ENCODE data around the gene METRN.
A peak's percentile ranks its signal among the peaks of the same experiment; 100 is the strongest.

The METRN gene

DNA sequence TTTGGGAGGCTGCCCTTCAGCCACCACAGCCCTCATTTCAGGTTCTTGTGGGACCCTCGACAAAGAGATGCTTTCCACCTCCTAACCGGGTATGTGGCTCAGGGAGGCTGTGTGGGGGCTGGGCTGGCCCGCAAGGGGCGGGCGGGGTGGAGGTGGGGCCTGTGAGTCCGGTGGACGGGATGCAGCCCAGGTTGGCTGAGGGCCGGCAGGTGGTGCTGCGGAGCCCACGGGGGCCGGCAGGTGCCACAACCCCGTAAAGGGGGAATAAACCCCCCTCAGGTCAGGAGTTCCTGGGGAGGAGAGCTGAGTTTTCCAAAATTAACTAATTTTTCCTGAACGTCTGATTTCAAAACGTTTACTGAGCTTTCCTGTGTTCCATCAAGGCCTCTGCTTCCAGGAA, 30.8 kb downstream of the METRN start:
- TF ChIP-seq, protein P1, sequence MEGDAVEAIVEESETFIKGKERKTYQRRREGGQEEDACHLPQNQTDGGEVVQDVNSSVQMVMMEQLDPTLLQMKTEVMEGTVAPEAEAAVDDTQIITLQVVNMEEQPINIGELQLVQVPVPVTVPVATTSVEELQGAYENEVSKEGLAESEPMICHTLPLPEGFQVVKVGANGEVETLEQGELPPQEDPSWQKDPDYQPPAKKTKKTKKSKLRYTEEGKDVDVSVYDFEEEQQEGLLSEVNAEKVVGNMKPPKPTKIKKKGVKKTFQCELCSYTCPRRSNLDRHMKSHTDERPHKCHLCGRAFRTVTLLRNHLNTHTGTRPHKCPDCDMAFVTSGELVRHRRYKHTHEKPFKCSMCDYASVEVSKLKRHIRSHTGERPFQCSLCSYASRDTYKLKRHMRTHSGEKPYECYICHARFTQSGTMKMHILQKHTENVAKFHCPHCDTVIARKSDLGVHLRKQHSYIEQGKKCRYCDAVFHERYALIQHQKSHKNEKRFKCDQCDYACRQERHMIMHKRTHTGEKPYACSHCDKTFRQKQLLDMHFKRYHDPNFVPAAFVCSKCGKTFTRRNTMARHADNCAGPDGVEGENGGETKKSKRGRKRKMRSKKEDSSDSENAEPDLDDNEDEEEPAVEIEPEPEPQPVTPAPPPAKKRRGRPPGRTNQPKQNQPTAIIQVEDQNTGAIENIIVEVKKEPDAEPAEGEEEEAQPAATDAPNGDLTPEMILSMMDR (IDR thresholded peaks at IDR 0.05; ENCODE audit: extremely low read depth, insufficient read depth, missing control alignments), result peak; percentile 58
- in situ Hi-C loops (cut with MboI; ENCODE audit: low pct_unique_long_range_greater_than_20kb, low sequenced_read_pairs, unreplicated experiment), result no loop called here
- peak; percentile 75 for DNase-seq (ENCODE audit: low spot score)

DNA sequence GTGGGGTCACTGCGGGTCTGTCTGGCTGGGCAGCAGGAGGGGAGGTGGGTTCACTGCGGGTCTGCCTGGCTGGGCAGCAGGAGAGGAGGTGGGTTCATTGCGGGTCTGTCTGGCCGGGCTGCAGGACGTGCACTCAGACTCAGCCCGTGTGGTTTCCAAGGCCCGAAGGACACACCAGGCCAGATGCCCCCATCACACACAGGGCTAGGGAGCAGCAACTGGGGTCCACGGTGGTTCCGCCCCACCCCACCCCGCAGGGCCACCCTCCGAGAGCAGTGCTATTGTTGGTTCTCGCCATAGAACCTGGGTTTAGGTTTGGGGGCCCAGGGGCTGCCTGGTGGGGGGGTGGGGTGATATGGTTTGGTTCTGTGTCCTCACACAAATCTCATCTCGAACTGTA, 31.7 kb downstream of the METRN start:
- DNase-seq (ENCODE audit: low spot score), result no peak
- TF ChIP-seq, protein P1 (IDR thresholded peaks at IDR 0.05; ENCODE audit: extremely low read depth, insufficient read depth, missing control alignments), result no peak
- in situ Hi-C loops (cut with MboI; ENCODE audit: low pct_unique_long_range_greater_than_20kb, low sequenced_read_pairs, unreplicated experiment), result no loop called here

DNA sequence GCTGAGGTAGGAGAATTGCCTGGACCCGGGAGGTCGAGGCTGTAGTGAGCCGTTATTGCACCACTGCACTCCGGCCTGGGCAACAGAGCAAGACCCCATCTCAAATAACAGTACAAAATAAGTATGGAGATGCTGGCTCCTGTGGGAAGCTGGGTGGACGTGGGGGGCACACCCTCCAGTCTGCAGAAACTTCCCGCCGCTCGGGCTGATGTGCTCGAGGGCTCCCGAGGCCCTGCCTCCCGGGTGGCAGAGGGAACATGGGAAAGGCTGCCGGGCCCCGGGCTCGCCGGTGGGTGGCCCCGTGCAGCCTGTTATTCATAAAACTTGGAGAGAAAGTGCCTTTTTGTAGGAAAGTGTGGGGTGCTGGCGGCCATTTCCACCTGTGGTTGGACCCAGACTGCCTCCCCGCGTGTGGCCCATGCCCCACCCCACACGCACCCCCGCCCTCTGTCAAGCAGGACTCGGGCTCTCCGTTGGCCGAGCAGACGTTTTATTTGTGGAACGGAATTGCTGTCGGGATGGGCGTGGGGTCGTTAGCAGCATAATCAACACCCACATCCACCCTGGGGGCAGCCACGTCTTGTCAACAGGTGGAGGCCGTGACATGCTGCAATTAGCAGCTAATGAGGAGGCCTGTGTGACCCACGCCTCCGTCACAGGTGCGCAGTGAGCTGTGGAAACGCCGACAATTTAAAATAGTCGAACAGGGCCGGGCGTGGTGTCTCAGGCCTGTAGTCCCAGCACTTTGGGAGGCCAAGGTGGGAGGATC, 33.2 kb downstream of the METRN start:
- TF ChIP-seq, protein P1 (IDR thresholded peaks at IDR 0.05; ENCODE audit: extremely low read depth, insufficient read depth, missing control alignments), result no peak
- in situ Hi-C loops (cut with MboI; ENCODE audit: low pct_unique_long_range_greater_than_20kb, low sequenced_read_pairs, unreplicated experiment), result no loop called here
- DNase-seq (ENCODE audit: low spot score), result no peak

DNA sequence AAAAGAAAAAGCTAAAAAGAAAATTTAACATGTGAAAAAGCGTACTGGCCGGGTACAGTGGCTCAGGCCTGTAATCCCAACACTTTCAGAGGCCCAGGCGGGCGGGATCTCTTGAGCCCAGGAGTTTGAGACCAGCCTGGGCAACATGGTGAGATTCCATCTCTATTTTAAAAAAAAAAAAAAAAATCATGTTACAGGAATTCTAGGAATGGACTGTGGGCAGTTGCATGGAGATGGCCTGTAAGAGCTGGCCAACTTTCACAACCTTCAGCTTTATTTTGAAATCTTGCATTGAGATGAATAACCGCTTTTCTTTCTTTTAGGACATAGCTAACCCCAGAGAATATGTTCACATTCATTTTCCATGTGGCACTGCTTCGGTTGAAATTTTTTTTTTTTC, 34.1 kb downstream of the METRN start:
- TF ChIP-seq, protein P1 (IDR thresholded peaks at IDR 0.05; ENCODE audit: extremely low read depth, insufficient read depth, missing control alignments), result no peak
- no peak for DNase-seq (ENCODE audit: low spot score)
- in situ Hi-C loops (cut with MboI; ENCODE audit: low pct_unique_long_range_greater_than_20kb, low sequenced_read_pairs, unreplicated experiment), result no loop called here

DNA sequence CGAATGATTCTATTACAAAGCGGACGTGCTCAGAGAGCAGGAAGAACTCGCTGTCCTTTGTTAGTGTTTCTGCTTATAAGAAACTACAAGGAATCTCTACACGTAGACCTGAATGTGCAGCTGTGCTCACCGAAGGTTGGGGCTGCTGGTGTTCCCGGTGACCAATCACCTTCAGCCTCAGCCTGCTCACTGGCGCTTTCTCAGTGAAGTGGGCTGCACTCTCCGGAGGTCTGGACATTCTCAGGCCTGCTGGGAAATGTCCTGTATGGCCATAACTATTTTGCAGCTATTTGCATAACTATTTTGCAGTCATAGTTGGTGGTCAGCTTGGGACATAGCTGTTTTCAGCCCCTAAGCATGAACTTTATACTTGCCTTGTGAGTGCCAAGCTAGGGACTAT, 35.6 kb downstream of the METRN start:
- in situ Hi-C loops (cut with MboI; ENCODE audit: low pct_unique_long_range_greater_than_20kb, low sequenced_read_pairs, unreplicated experiment), result no loop called here
- no peak for DNase-seq (ENCODE audit: low spot score)
- TF ChIP-seq, protein P1 (IDR thresholded peaks at IDR 0.05; ENCODE audit: extremely low read depth, insufficient read depth, missing control alignments), result no peak

DNA sequence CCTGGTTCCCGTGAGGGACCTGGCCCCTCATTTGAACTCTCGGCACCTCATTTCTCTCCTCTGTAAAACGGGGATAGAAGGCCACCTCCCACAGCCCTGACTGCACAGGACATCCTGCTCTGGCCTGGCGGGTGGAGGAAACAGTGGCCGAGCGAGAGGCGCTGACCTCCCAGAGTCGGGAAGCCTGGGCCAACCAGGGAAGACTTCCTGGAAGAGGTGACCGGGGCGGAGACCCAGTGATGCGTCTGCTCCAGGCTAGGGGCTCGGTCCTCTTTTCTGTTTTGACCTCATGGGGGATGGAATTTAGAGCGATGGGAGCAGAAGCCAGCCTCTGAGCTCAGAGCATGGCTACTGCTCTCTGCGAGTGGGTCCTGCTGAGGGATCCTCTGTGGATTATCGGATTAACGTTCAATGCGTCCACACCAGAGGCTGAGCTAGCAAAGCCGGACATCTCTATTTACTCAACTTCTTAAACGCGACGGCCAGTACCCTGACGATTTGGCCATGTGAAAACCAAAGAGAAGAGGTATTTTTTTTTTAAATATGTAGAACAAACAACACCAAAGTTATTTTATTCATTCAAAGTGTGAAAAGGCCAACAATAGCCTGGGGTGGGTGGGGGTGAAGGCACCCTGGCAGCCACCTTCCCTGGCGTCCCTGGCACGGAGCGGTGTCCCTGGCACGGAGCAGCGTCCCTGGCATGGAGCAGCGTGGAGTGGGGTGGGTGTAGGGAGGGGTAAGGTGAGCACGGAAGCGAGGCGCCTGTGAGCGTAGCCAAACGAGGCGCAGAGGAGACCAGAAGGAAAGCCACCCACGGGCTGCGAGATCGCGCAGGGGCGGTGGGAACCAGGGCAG, 36.5 kb downstream of the METRN start:
- DNase-seq (ENCODE audit: low spot score), result no peak
- in situ Hi-C loops (cut with MboI; ENCODE audit: low pct_unique_long_range_greater_than_20kb, low sequenced_read_pairs, unreplicated experiment), result no loop called here
- TF ChIP-seq, protein P1 (IDR thresholded peaks at IDR 0.05; ENCODE audit: extremely low read depth, insufficient read depth, missing control alignments), result no peak
